ENCODE data around the gene SNAI3.

SNAI3 gene

DNA sequence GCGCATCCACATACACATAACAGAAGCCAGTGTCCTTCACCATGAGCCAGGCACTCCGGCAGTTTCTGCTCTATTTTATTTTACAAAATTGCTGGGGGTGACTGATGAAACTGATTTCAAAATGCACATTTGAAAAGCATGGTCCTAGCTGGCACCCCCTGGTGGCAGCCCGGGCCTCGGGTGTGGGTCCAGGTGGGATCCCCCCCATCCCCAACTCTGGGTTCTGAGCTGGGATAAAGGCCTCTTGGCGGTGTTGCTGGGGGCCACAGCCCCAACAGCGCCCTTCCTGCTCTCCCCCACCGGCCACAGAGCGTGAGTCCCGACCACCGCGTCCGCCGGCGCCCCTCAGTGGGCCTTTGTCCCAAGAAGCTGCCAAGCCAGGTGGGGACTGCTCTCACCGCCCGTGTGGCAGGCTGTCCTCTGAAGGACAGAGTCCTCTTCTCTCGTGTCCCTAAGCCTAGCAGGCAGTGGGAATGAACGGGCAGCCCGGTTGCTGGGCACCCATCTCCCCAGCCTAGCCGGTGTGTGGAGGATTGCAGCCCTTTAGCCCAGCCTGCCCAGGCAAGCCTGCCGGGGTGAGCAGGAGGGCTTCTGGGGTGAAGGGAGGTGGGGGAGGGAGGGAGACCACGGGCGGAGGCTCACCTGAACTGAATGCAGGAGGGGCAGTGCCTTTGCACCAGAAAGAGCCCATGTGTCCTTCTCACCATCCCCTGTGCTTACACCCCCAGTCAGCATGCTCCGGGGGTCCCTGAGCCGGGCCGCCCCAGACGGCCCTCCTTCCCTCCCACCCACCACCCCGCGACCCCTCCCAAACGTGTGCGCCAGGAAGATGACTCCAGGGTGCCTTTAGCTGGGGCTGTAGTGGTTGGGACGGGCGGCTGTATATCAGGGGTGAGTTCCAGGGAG, 898 bp downstream of the SNAI3 start:
- H3K36me3 ChIP-seq (ENCODE audit: control insufficient read depth in 1 of 2, insufficient read depth in 2 of 2, low read length in 2 of 2) = no peaks in the 10 kb centered on the region
- H3K27me3 ChIP-seq (ENCODE audit: low read depth, low read length) = peaks cover 40% of the 10 kb centered on the region
- H3K27ac ChIP-seq (ENCODE audit: low read length) = no peak overlapping the region
- peaks cover 0 to 27% of the 10 kb centered on the region in 2 donors for H3K4me1 ChIP-seq (ENCODE audit: control insufficient read depth in 1 of 2, insufficient read depth in 2 of 2, low read length in 2 of 2)
- peak overlapping the region; percentile 44 to 66 for H3K4me3 ChIP-seq (ENCODE audit: low read depth in 1 of 2, low read length in 2 of 2)
- H3K9me3 ChIP-seq (ENCODE audit: control insufficient read depth in 1 of 2, low read length in 2 of 2) = no peaks in the 10 kb centered on the region

DNA sequence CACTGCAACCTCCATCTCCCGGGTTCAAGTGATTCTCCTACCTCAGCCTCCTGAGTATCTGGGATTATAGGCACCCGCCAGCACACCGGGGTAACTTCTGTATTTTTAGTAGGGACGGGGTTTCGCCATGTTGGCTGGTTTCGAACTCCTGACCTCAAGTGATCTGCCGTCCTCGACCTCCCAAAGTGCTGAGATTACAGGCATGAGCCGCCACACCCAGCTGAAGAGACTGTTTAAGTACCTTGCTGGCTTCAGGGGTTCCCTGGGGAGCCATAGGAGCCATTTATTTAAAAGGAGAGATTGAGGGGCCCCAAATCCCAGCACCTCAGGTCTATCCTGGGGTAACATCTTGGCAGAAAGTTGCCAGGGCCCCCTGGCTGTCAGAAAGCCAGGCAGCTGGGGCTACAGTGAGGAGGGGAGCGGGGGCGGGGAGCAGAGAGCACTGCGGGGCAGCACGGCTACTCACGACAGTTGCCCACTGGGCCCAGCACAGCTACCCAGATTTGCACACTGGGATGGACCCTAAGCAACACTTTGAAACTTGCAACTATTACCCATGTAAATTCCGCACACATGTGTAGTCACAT, 1.6 kb downstream of the SNAI3 start:
- Histone ChIP-seq H3K4me1 (ENCODE audit: control insufficient read depth in 1 of 2, insufficient read depth in 2 of 2, low read length in 2 of 2) (peaks cover 0 to 27% of the 10 kb centered on the region in 2 donors), H3K27ac (ENCODE audit: low read length) (no peak overlapping the region), H3K4me3 (ENCODE audit: low read depth in 1 of 2, low read length in 2 of 2) (no peak overlapping the region), H3K27me3 (ENCODE audit: low read depth, low read length) (peaks cover 39% of the 10 kb centered on the region), H3K36me3 (ENCODE audit: control insufficient read depth in 1 of 2, insufficient read depth in 2 of 2, low read length in 2 of 2) (no peaks in the 10 kb centered on the region), H3K9me3 (ENCODE audit: control insufficient read depth in 1 of 2, low read length in 2 of 2) (no peaks in the 10 kb centered on the region)

DNA sequence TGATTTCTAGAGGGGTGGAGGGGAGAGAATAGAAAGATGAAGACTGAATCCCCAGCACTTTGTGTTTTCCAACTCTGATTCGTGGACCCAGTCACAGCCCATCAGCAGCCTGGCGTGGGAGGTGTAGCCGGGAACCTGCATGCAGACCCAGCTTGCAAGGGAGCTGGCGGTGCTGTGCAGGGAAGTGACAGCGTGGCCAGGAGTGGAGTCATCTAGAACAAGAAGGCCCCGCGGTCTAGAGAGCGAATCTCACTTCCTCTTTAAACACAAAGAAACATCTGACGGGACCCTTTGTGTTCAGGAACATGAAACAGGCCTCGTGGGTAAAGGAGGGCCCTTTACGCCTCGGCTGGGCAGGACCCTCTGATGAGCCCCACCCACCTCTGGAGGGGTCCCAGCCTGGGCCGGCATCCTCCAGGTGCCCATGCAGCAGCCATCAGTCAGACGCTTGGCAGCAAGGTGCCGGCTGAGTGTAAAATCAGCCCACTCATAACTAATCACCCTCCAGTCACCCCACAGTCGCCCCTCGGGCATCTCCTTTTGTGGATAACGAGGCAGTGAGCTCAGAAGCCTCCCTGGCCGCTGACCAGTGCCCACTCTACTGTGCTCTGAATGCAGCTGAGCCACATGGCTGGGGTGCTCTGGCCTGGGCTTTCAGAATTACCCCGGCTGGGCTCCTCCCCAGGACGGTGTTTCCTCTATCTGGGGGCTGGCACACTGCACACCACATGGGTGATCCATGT, 4.4 kb downstream of the SNAI3 start:
- H3K4me3 ChIP-seq (ENCODE audit: low read depth in 1 of 2, low read length in 2 of 2) = no peak overlapping the region
- H3K4me1 ChIP-seq (ENCODE audit: control insufficient read depth in 1 of 2, insufficient read depth in 2 of 2, low read length in 2 of 2) = peaks cover 0 to 24% of the 10 kb centered on the region in 2 donors
- H3K27me3 ChIP-seq (ENCODE audit: low read depth, low read length) = peaks cover 28% of the 10 kb centered on the region
- H3K36me3 ChIP-seq (ENCODE audit: control insufficient read depth in 1 of 2, insufficient read depth in 2 of 2, low read length in 2 of 2) = no peaks in the 10 kb centered on the region
- H3K27ac ChIP-seq (ENCODE audit: low read length) = peak overlapping the region; percentile 31
- H3K9me3 ChIP-seq (ENCODE audit: control insufficient read depth in 1 of 2, low read length in 2 of 2) = no peaks in the 10 kb centered on the region

DNA sequence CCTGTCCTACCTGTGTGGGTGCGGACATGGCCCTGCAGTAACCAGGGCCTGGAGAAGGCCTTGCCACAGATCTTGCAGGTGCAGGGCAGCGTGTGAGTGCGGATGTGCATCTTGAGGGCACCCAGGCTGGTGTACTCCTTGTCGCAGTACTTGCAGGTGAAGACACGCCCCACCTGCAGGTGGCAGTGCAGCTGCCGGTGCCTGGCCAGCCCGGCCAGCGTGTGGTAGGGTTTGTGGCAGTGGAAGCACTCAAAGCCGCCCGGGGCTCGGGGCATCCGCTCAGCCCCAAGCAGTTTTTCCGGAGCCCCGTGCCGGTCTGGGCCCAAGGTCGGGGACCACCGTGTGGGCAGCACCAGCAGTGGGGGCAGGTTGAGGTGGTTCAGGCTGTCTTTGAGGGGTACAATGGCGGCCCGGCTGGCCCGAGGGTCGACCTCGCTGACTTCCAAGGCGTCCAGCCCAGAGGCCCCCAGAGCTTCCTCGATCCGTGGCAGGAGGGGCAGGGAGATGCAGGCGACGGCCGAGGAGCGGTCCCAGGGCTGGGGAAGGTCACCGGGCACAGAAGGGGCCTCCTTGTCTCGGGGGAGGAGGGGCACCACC, 5.1 kb downstream of the SNAI3 start:
- H3K27ac ChIP-seq (ENCODE audit: low read length) = no peak overlapping the region
- H3K27me3 ChIP-seq (ENCODE audit: low read depth, low read length) = peaks cover 28% of the 10 kb centered on the region
- peaks cover 0 to 17% of the 10 kb centered on the region in 2 donors for H3K4me1 ChIP-seq (ENCODE audit: control insufficient read depth in 1 of 2, insufficient read depth in 2 of 2, low read length in 2 of 2)
- no peaks in the 10 kb centered on the region for H3K36me3 ChIP-seq (ENCODE audit: control insufficient read depth in 1 of 2, insufficient read depth in 2 of 2, low read length in 2 of 2)
- no peaks in the 10 kb centered on the region for H3K9me3 ChIP-seq (ENCODE audit: control insufficient read depth in 1 of 2, low read length in 2 of 2)
- H3K4me3 ChIP-seq (ENCODE audit: low read depth in 1 of 2, low read length in 2 of 2) = no peak overlapping the region

DNA sequence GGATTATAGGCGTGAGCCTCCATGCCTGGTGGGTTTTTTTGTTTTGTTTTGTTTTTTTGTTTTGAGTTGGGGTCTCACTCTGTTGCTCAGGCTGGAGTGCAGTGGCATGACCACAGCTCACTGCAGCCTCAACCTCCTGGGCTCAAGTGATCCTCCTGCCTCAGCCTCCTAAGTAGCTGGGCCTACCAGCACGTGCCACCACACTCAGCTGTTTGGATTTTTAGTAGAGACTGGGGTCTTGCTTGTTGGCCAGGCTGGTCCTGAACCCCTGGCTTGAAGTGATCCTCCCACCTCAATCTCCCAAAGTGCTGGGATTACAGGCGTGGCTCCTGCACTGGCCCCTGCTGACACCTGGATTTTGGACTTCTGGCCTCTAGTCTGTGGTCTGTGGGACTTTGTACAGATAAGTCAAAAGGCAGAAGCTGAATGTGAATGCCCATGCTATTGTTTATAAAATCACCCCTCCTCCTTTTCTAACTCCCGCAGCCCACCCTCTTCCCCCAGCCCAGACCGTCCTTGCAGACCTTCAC, 5.7 kb downstream of the SNAI3 start:
- Histone ChIP-seq H3K27me3 (ENCODE audit: low read depth, low read length) (peaks cover 28% of the 10 kb centered on the region), H3K4me3 (ENCODE audit: low read depth in 1 of 2, low read length in 2 of 2) (no peak overlapping the region), H3K36me3 (ENCODE audit: control insufficient read depth in 1 of 2, insufficient read depth in 2 of 2, low read length in 2 of 2) (no peaks in the 10 kb centered on the region), H3K4me1 (ENCODE audit: control insufficient read depth in 1 of 2, insufficient read depth in 2 of 2, low read length in 2 of 2) (peaks cover 0 to 12% of the 10 kb centered on the region in 2 donors), H3K9me3 (ENCODE audit: control insufficient read depth in 1 of 2, low read length in 2 of 2) (no peaks in the 10 kb centered on the region), H3K27ac (ENCODE audit: low read length) (no peak overlapping the region)

DNA sequence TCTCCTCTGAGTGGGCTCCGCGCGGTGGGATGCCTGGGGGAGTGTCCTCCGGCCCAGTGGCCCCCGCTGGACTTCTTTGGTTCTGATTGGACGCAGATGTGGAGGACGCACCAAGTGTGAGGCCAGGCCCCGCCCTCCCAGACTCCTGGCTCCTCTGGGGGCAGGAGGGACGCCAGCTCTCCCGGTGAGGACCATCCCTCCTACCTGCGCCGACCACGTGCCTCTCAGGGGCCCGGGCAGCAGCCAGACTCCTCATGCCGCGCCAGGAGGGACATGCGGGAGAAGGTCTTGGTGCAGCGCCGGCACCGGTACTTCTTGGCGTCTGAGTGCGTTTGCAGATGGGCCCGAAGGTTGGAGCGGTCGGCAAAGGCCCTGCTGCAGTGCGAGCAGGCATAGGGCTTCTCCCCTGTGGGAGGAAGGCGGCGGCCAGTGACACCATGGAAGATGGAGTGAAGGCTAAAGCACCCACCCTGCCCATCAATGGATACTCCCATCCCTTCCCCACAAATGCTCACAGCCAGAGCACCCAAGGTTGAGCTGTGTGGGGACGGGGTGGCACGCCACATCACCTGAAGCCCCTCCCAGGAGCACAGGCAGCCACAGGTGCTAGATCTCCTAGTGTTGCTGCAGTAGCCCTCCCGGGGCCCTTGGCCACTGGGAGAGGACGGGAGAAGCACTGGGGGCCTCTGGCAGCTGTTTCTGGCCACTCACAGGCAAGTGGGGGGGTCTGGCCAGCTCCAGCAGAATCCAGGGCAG, 7.9 kb downstream of the SNAI3 start:
- no peaks in the 10 kb centered on the region for H3K36me3 ChIP-seq (ENCODE audit: control insufficient read depth in 1 of 2, insufficient read depth in 2 of 2, low read length in 2 of 2)
- H3K4me3 ChIP-seq (ENCODE audit: low read depth in 1 of 2, low read length in 2 of 2) = no peak overlapping the region
- peaks cover 0 to 7% of the 10 kb centered on the region in 2 donors for H3K4me1 ChIP-seq (ENCODE audit: control insufficient read depth in 1 of 2, insufficient read depth in 2 of 2, low read length in 2 of 2)
- H3K27me3 ChIP-seq (ENCODE audit: low read depth, low read length) = peaks cover 13% of the 10 kb centered on the region
- H3K9me3 ChIP-seq (ENCODE audit: control insufficient read depth in 1 of 2, low read length in 2 of 2) = no peaks in the 10 kb centered on the region
- no peak overlapping the region for H3K27ac ChIP-seq (ENCODE audit: low read length)

DNA sequence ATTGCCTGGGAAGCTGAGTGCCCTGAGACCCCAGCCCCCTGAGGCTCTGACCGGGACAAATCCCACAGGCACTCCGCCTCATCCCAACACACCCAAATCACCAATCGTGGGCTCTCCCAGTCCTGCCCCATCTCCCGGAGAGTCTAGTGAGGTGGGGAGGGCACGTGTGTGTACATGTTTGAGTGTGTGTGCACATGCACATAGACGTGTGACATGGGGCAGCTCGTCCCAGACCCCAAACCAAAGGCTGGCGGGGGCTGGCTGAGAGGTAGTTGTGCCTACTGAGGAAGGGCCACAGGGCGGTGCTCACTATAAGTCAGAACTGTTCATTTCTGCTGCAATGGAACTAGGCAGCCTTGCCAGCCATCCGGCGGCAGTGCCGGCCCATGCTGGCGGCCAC, 8.6 kb downstream of the SNAI3 start:
- no peak overlapping the region for H3K4me3 ChIP-seq (ENCODE audit: low read depth in 1 of 2, low read length in 2 of 2)
- H3K36me3 ChIP-seq (ENCODE audit: control insufficient read depth in 1 of 2, insufficient read depth in 2 of 2, low read length in 2 of 2) = no peaks in the 10 kb centered on the region
- no peak overlapping the region for H3K27ac ChIP-seq (ENCODE audit: low read length)
- peaks cover 0 to 7% of the 10 kb centered on the region in 2 donors for H3K4me1 ChIP-seq (ENCODE audit: control insufficient read depth in 1 of 2, insufficient read depth in 2 of 2, low read length in 2 of 2)
- H3K27me3 ChIP-seq (ENCODE audit: low read depth, low read length) = peaks cover 13% of the 10 kb centered on the region
- H3K9me3 ChIP-seq (ENCODE audit: control insufficient read depth in 1 of 2, low read length in 2 of 2) = no peaks in the 10 kb centered on the region

DNA sequence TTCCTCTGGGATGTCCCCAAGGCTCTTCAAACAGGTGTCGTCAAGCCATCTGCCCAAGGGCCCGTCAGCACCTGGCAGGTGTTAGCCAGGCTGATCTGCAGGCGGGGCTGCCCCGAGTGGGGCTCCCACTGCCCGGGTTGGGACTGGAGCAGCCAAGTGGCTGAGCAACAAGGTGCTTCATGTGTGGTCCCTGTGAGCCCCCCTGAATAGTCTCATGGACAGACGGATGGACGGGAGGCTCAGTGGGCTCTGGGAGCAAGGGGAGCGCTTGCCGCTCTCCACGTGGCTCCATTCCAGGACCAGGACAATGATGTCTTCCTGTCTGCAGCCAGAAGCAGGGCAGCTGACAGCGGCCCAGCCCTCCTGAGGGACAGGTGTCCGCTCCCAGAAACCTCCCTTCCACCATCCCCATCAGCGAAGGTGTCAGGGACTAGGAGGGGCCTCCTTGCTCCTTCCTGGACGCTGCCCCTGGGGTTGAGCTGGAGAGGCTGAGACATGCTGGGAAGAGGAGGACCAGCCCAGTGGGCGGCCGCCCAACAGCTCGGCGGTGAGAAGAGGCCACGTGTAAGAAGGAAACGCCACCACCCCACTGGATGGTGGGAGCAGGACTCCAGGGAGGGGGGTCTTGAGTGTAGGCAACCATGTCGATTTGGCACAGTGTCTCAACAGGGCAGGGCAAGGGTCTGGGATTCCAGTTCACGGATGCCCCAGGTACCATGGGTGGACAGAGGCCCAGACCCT, 9.6 kb downstream of the SNAI3 start:
- H3K27ac ChIP-seq (ENCODE audit: low read length) = no peak overlapping the region
- H3K9me3 ChIP-seq (ENCODE audit: control insufficient read depth in 1 of 2, low read length in 2 of 2) = no peaks in the 10 kb centered on the region
- H3K27me3 ChIP-seq (ENCODE audit: low read depth, low read length) = peaks cover 5% of the 10 kb centered on the region
- no peaks in the 10 kb centered on the region for H3K36me3 ChIP-seq (ENCODE audit: control insufficient read depth in 1 of 2, insufficient read depth in 2 of 2, low read length in 2 of 2)
- no peaks in the 10 kb centered on the region for H3K4me1 ChIP-seq (ENCODE audit: control insufficient read depth in 1 of 2, insufficient read depth in 2 of 2, low read length in 2 of 2)
- no peak overlapping the region for H3K4me3 ChIP-seq (ENCODE audit: low read depth in 1 of 2, low read length in 2 of 2)

DNA sequence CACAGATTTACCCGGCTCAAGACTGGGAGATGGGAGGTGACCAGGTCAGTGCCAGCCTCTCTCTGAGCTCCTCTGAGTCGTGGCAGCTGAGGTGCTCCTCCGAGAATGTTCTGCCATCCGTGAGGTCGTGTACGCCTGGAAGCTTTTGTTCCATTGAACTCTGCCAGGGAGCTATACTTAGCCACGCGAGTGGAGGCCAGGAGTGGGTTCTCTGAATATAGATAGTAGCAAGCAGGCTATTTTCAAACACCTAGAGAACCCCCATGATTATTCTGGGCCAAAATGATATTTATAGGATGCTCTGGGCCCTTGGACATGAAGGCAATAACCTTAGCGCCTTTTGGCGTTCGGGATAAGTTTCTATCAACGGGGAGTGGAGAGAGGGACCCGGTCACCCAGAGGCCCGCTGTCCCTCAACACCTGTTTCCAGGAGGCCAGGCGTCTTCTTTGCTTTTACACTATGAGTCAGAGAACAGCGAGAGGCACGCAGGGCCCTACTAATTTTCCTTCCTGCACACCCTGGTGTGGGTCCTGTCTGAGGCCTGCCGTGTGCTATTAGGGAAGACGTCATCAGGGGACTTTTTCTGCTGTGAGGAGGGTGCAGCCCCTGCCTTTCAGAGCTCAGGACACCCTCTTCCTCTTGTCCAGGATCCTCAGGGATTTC, 12.5 kb downstream of the SNAI3 start:
- no peaks in the 10 kb centered on the region for H3K9me3 ChIP-seq (ENCODE audit: control insufficient read depth in 1 of 2, low read length in 2 of 2)
- H3K27me3 ChIP-seq (ENCODE audit: low read depth, low read length) = no peaks in the 10 kb centered on the region
- no peak overlapping the region for H3K27ac ChIP-seq (ENCODE audit: low read length)
- H3K36me3 ChIP-seq (ENCODE audit: control insufficient read depth in 1 of 2, insufficient read depth in 2 of 2, low read length in 2 of 2) = no peaks in the 10 kb centered on the region
- no peak overlapping the region for H3K4me3 ChIP-seq (ENCODE audit: low read depth in 1 of 2, low read length in 2 of 2)
- H3K4me1 ChIP-seq (ENCODE audit: control insufficient read depth in 1 of 2, insufficient read depth in 2 of 2, low read length in 2 of 2) = no peaks in the 10 kb centered on the region

DNA sequence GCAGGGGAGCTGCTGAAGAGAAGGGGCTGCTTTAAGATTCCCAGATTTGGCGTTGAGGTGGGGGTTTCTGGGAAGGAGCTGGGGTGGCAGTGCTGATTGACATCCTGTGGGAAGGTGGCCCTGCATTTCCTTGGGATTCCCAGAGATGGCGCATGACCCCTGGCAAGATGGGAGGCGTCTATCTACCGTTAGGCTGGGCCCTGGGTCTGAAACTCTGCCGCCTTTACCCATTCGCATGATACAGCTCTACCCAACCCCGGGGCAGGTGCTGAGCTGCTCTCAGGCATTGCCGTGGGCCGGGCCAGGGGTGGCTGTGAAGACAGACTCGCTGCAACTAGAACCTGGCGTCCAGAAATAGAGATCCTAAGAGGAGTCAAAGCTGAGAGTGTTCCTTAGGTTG, 13.5 kb downstream of the SNAI3 start:
- H3K27ac ChIP-seq (ENCODE audit: low read length) = no peak overlapping the region
- H3K36me3 ChIP-seq (ENCODE audit: control insufficient read depth in 1 of 2, insufficient read depth in 2 of 2, low read length in 2 of 2) = no peaks in the 10 kb centered on the region
- H3K4me3 ChIP-seq (ENCODE audit: low read depth in 1 of 2, low read length in 2 of 2) = no peak overlapping the region
- no peaks in the 10 kb centered on the region for H3K9me3 ChIP-seq (ENCODE audit: control insufficient read depth in 1 of 2, low read length in 2 of 2)
- H3K27me3 ChIP-seq (ENCODE audit: low read depth, low read length) = no peaks in the 10 kb centered on the region
- no peaks in the 10 kb centered on the region for H3K4me1 ChIP-seq (ENCODE audit: control insufficient read depth in 1 of 2, insufficient read depth in 2 of 2, low read length in 2 of 2)
